CD14-positive monocyte (primary cell): ENCODE measurements around the gene CHD2. TPM values are rescaled to one million over a fixed set of nuclear protein-coding genes. Genes with fewer than 3 reads are reported as not detected.

ENCODE experiments used
- DNase-seq, 3 donors: peaks; one replicate each; pipeline ENCODE4 v3.0.0-alpha.2; 2011 to 2022
- H2AFZ ChIP-seq: 2 replicates; pipeline ENCODE4 v1.6.0; 2012; ENCODE audit warnings: mild to moderate bottlenecking, low read depth, low read length, inconsistent platforms; ENCODE audit not compliant: insufficient read depth, poor library complexity, severe bottlenecking
- H3K27ac ChIP-seq, 2 donors: 1 replicate in 1 of 2; 2 replicates in 1 of 2; pipeline ENCODE4 v1.5.1; 2012 to 2013; ENCODE audit warnings: low read length in 2 of 2, control low read depth in 1 of 2, inconsistent platforms in 1 of 2, low read depth in 1 of 2, mild to moderate bottlenecking in 1 of 2
- H3K27me3 ChIP-seq, 2 donors: one replicate each; pipeline versions ENCODE4 v1.6.0 to v1.6.1; 2011 to 2013; ENCODE audit warnings: low read length in 2 of 2; ENCODE audit not compliant: control insufficient read depth in 2 of 2, insufficient read depth in 2 of 2
- H3K36me3 ChIP-seq, 2 donors: replicated peaks in 1 of 2; 1 replicate in 1 of 2; 2 replicates in 1 of 2; pipeline versions ENCODE4 v1.5.1 to v1.6.1; 2012 to 2013; ENCODE audit warnings: low read length in 2 of 2, control low read depth in 1 of 2, inconsistent platforms in 1 of 2, mild to moderate bottlenecking in 1 of 2; ENCODE audit not compliant: insufficient read depth in 2 of 2, control insufficient read depth in 1 of 2
- H3K4me1 ChIP-seq, 2 donors: 1 replicate in 1 of 2; 2 replicates in 1 of 2; pipeline versions ENCODE4 v1.5.1 to v1.6.1; 2012 to 2013; ENCODE audit warnings: low read length in 2 of 2, control low read depth in 1 of 2, inconsistent platforms in 1 of 2, mild to moderate bottlenecking in 1 of 2, moderate library complexity in 1 of 2; ENCODE audit not compliant: insufficient read depth in 2 of 2, control insufficient read depth in 1 of 2
- H3K4me2 ChIP-seq: replicated peaks from 2 replicates; pipeline ENCODE3; 2012; ENCODE audit warnings: low read length, moderate library complexity, mild to moderate bottlenecking; ENCODE audit not compliant: poor library complexity, severe bottlenecking; ENCODE audit errors: extremely low read depth
- H3K4me3 ChIP-seq, 3 experiments: fragments of 200-600 bp in 1 of 3; sonication (generic) in 1 of 3; replicated peaks in 1 of 3; 1 replicate in 2 of 3; 2 replicates in 1 of 3; pipeline ENCODE4 v1.5.1; 2011 to 2013; ENCODE audit warnings: low read length in 3 of 3, mild to moderate bottlenecking in 3 of 3, control low read depth in 2 of 3, low read depth in 2 of 3, inconsistent platforms in 1 of 3, moderate library complexity in 1 of 3
- H3K79me2 ChIP-seq: 2 replicates; pipeline ENCODE4 v1.6.0; 2012; ENCODE audit warnings: mild to moderate bottlenecking, control low read depth, inconsistent platforms, low read length, moderate library complexity; ENCODE audit not compliant: insufficient read depth
- H3K9ac ChIP-seq: 2 replicates; pipeline ENCODE4 v1.6.0; 2017; ENCODE audit warnings: low read length, mild to moderate bottlenecking; ENCODE audit not compliant: insufficient read depth, poor library complexity, severe bottlenecking
- H3K9me3 ChIP-seq, 2 donors: replicated peaks in 1 of 2; 1 replicate in 1 of 2; 2 replicates in 1 of 2; pipeline versions ENCODE4 v1.5.1 to v1.6.1; 2012 to 2013; ENCODE audit warnings: low read length in 2 of 2, control low read depth in 1 of 2; ENCODE audit not compliant: control insufficient read depth in 1 of 2, insufficient read depth in 1 of 2
- H4K20me1 ChIP-seq: 2 replicates; pipeline ENCODE4 v1.6.0; 2012; ENCODE audit warnings: mild to moderate bottlenecking, low read length, control low read depth, moderate library complexity; ENCODE audit not compliant: insufficient read depth
- H3K27ac Mint-ChIP-seq, 7 donors: one replicate each; pipeline ENCODE4 v1.8.0; 2020; ENCODE audit warnings: mild to moderate bottlenecking in 7 of 7, mixed read lengths in 7 of 7, moderate library complexity in 6 of 7, inconsistent platforms in 2 of 7
- H3K27me3 Mint-ChIP-seq, 3 donors: one replicate each; pipeline ENCODE4 v1.8.0; 2021 to 2022; ENCODE audit warnings: low read depth in 3 of 3, mild to moderate bottlenecking in 3 of 3, mixed read lengths in 3 of 3, moderate library complexity in 3 of 3, inconsistent platforms in 1 of 3
- H3K36me3 Mint-ChIP-seq, 2 donors: one replicate each; pipeline ENCODE4 v1.8.0; 2020; ENCODE audit warnings: mixed read lengths in 2 of 2, inconsistent platforms in 1 of 2, mild to moderate bottlenecking in 1 of 2
- H3K4me1 Mint-ChIP-seq: one replicate; pipeline ENCODE4 v1.8.0; 2020; ENCODE audit warnings: mild to moderate bottlenecking, mixed read lengths
- H3K4me3 Mint-ChIP-seq, 2 donors: one replicate each; pipeline ENCODE4 v1.8.0; 2020; ENCODE audit warnings: mild to moderate bottlenecking in 2 of 2, mixed read lengths in 2 of 2, moderate library complexity in 1 of 2
- H3K9me3 Mint-ChIP-seq, 7 donors: one replicate each; pipeline ENCODE4 v1.8.0; 2020 to 2022; ENCODE audit warnings: mixed read lengths in 7 of 7, mild to moderate bottlenecking in 6 of 7, moderate library complexity in 6 of 7, inconsistent platforms in 2 of 7
- WGBS: methylation state at CpG from one replicate; pipeline ENCODE4 v1.1.5; 2013; ENCODE audit warnings: missing lambda C conversion rate; ENCODE audit not compliant: insufficient coverage; 5-methylcytosine and 5-hydroxymethylcytosine counted together
- intact Hi-C, 2 donors: fragments of 100-400 bp; cut with micrococcal nuclease; formaldehyde crosslinking; loops; one replicate each; pipeline versions ENCODE4 v1.15.0 to v1.15.1; 2023
- polyA plus RNA-seq, 3 donors: library from polyadenylated mRNA; depleted of rRNA in 1 of 3; unstranded in 2 of 3; stranded (reverse) in 1 of 3; fragments of 300-500 nt in 2 of 3; fragments of >200 nt in 1 of 3; fragmentation: Illumina TruSeq in 2 of 3; gene quantifications; 1 replicate in 2 of 3; 2 replicates in 1 of 3; pipeline ENCODE4 v1.2.3, GENCODE V29; 2012 to 2021
- TF ChIP-seq, protein P1 (sequence below): fragments of 200-600 bp; IDR thresholded peaks from one replicate; pipeline ENCODE4 v1.8.0; 2022; ENCODE audit warnings: antibody characterized with exemption, mild to moderate bottlenecking

Gene CHD2
- polyA plus RNA-seq, 3 donors = 9.6 to 61.2 (median 11.4) TPM

DNA sequence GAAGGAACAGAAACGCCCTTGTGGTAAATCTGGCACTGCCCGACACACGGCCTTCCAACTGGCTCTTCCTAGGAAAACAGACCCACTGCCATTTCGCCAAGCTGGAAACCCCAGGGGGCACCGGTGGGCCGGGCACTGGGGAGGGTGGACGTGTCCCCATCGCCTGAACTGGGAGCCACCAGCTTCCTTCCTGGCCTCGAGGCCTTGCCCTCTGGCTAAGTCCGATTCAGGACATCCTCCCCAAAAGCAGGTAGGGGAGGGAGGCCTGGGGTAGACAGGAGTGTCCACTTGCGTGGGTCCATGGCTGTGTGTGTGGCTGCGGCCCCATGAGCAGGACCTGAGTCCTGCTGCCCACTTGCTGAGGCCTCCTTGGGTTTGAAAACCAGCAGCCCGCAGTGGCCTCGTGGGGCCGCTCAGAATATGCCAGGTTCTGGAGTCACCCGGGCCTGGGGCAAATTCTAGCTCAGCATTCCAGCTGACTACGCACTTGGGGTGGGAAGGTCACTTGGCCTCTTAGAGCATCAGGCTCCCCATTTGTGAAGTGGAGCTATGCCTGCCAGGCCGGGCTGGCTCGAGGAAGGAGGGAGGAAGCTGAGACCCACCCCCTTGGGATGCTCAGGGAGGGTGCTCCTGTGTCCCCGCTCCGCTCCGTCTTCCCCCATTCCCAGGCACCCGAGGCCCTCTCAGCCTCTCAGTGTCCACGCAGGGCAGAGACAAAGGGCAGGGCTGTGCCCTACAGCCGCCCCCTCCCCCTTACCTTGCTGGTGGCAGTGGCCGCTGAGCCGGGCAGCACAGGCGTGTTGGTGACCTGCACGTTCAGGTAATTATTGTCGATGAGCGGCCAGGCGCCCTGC lies 151.3 kb downstream of the CHD2 start:
- H3K4me1 ChIP-seq = peaks cover 20 to 22% of the 10 kb centered on the region in 2 donors
- peaks cover under 1 to 3% of the 10 kb centered on the region in 2 donors for H3K36me3 Mint-ChIP-seq

GRCh38 chr15:93052090-93052879 lies 152.2 kb downstream of the CHD2 start:
- DNase-seq = peak in 1 of 3 donors; percentile 20
- Mint-ChIP-seq H3K9me3 (peaks cover 0 to 2% (median 0%) of the 10 kb centered on the region in 7 donors), H3K36me3 (no peaks in the 10 kb centered on the region), H3K4me3 (no peak overlapping the region), H3K27me3 (peaks cover 4 to 22% (median 15%) of the 10 kb centered on the region in 3 donors), H3K27ac (no peak overlapping the region), H3K4me1 (peaks cover 25% of the 10 kb centered on the region)
- TF ChIP-seq, protein P1, sequence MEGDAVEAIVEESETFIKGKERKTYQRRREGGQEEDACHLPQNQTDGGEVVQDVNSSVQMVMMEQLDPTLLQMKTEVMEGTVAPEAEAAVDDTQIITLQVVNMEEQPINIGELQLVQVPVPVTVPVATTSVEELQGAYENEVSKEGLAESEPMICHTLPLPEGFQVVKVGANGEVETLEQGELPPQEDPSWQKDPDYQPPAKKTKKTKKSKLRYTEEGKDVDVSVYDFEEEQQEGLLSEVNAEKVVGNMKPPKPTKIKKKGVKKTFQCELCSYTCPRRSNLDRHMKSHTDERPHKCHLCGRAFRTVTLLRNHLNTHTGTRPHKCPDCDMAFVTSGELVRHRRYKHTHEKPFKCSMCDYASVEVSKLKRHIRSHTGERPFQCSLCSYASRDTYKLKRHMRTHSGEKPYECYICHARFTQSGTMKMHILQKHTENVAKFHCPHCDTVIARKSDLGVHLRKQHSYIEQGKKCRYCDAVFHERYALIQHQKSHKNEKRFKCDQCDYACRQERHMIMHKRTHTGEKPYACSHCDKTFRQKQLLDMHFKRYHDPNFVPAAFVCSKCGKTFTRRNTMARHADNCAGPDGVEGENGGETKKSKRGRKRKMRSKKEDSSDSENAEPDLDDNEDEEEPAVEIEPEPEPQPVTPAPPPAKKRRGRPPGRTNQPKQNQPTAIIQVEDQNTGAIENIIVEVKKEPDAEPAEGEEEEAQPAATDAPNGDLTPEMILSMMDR = peak; percentile 11
- peaks cover 0 to 4% of the 10 kb centered on the region in 2 donors for H3K27me3 ChIP-seq
- intact Hi-C loops = no loop called here
- no peaks in the 10 kb centered on the region for H3K36me3 ChIP-seq
- H3K4me3 ChIP-seq = no peak overlapping the region
- H2AFZ ChIP-seq = no peak overlapping the region
- H4K20me1 ChIP-seq = no peaks in the 10 kb centered on the region
- H3K27ac ChIP-seq = no peak overlapping the region
- WGBS = 94% methylated on average over 29 of the region's 39 CpGs
- H3K79me2 ChIP-seq = no peaks in the 10 kb centered on the region
- H3K9ac ChIP-seq = no peak overlapping the region
- peaks cover 19 to 20% of the 10 kb centered on the region in 2 donors for H3K4me1 ChIP-seq
- no peak overlapping the region for H3K4me2 ChIP-seq
- no peaks in the 10 kb centered on the region for H3K9me3 ChIP-seq

More for the DNA sequence above, 151.3 kb downstream of the CHD2 start:
- Histone ChIP-seq H3K9me3 (no peaks in the 10 kb centered on the region), H3K36me3 (no peaks in the 10 kb centered on the region), H3K79me2 (no peaks in the 10 kb centered on the region), H3K27me3 (peaks cover 0 to 4% of the 10 kb centered on the region in 2 donors), H3K4me2 (no peak overlapping the region), H3K4me3 (no peak overlapping the region), H3K27ac (no peak overlapping the region), H3K9ac (no peak overlapping the region), H2AFZ (no peak overlapping the region), H4K20me1 (no peaks in the 10 kb centered on the region)
- Mint-ChIP-seq H3K9me3 (peaks cover 0 to 6% (median 3%) of the 10 kb centered on the region in 7 donors), H3K27me3 (peaks cover 4 to 23% (median 15%) of the 10 kb centered on the region in 3 donors), H3K27ac (no peak overlapping the region), H3K4me1 (peaks cover 26% of the 10 kb centered on the region), H3K4me3 (no peak overlapping the region)
- TF ChIP-seq, protein P1 = no peak
- intact Hi-C loops = no loop called here
- WGBS = 91% methylated on average over 28 of the region's 32 CpGs
- DNase-seq = no peak
